ENCODE measurements around the gene CRISPLD2.
"Not testable (repeated sequence)": the region's sequence is repeated elsewhere in the genome, so short reads cannot be mapped to it uniquely, and the experiment has no call there.

Gene CRISPLD2

DNA sequence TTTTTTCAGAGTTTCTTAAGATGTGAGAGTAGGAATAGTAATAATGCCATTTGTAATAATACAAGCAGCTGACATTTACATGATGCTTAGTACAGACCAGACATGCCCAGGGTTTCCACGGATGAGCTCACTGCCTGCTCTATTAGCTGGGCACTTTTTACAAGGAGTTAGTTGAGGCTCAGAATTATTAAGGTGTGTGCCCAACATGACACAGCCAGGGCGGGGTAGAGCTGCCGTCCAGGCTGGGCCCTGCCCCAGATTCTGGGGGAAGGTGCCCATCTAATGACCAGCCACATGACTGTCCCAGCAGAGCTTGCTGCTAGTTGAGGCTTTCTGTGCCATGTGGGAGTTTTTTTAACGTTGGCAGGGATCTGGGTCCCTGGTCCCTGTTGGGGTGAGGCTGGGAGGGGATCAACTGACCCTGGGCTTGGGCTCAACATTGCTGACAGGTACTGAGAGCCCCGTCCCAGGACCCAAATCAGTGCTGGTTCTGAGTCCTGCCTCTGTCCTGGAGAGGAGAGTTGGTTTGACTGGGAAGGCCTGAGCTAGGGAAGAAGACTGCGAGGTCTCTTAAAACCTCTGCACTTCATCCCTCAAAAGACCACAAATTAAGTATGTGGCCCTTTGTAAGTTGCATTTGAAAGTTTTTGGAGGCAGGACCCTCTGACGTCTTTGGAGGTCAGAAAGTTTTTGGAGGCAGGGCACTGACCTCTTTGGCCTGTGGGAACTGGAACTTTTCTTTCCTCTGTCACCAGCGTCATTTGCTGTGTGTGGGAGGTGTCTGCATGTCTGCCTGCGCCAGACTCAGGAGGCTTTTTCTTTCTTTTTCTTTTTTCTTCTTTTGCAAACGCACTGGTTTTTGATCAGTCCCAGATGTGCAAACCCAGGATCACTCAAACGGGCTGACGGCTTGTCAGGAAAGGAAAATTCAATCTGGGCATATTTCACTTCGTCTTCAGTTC, 2.2 kb downstream of the CRISPLD2 start:
- peaks cover 65% of the 10 kb centered on the region for H3K4me1 Mint-ChIP-seq (ENCODE audit: low read depth)
- intact Hi-C loops (cut with micrococcal nuclease) = no loop called here
- H3K27me3 Mint-ChIP-seq = peaks cover 20% of the 10 kb centered on the region
- no peaks in the 10 kb centered on the region for H3K9me3 Mint-ChIP-seq
- no peak overlapping the region for H3K4me3 Mint-ChIP-seq
- H3K36me3 Mint-ChIP-seq (ENCODE audit: low read depth) = no peaks in the 10 kb centered on the region
- no peak overlapping the region for H3K27ac Mint-ChIP-seq

DNA sequence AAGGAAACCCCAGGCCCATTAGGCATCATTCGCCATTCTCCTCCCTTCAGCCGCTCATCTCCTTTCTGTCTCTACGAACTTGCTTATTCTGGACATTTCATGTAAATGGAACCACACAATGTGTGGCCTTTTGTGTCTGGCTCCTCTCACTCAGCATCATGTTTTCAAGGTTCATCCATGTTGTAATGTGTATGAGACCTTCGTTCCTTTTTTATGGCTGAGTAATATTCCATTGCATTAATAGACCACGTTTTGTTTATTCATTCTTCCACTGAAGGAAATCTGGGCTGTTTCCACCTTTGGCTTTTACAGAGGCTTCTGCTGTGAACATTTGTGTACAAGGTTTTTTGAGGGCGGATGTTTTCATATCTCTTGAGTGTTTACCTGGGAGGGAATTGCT, 3.2 kb downstream of the CRISPLD2 start:
- no peaks in the 10 kb centered on the region for H3K9me3 Mint-ChIP-seq
- H3K36me3 Mint-ChIP-seq (ENCODE audit: low read depth) = no peaks in the 10 kb centered on the region
- intact Hi-C loops (cut with micrococcal nuclease) = no loop called here
- H3K4me1 Mint-ChIP-seq (ENCODE audit: low read depth) = peaks cover 74% of the 10 kb centered on the region
- H3K4me3 Mint-ChIP-seq = no peak overlapping the region
- no peak overlapping the region for H3K27ac Mint-ChIP-seq
- H3K27me3 Mint-ChIP-seq = peaks cover 20% of the 10 kb centered on the region

GRCh38 chr16:84823484-84823883, 3.7 kb downstream of the CRISPLD2 start:
- H3K36me3 Mint-ChIP-seq (ENCODE audit: low read depth) = no peaks in the 10 kb centered on the region
- intact Hi-C loops (cut with micrococcal nuclease) = no loop called here
- peaks cover 20% of the 10 kb centered on the region for H3K27me3 Mint-ChIP-seq
- no peaks in the 10 kb centered on the region for H3K9me3 Mint-ChIP-seq
- H3K4me3 Mint-ChIP-seq = no peak overlapping the region
- H3K27ac Mint-ChIP-seq = no peak overlapping the region
- H3K4me1 Mint-ChIP-seq (ENCODE audit: low read depth) = peaks cover 77% of the 10 kb centered on the region

- Mint-ChIP-seq H3K27ac (no peak overlapping the region), H3K4me1 (ENCODE audit: low read depth) (peaks cover 78% of the 10 kb centered on the region), H3K4me3 (no peak overlapping the region), H3K36me3 (ENCODE audit: low read depth) (no peaks in the 10 kb centered on the region), H3K9me3 (no peaks in the 10 kb centered on the region), H3K27me3 (peaks cover 17% of the 10 kb centered on the region)
- intact Hi-C loops (cut with micrococcal nuclease) = no loop called here
These were observed 4.1 kb downstream of the CRISPLD2 start for GRCh38 chr16:84823926-84824325.

GRCh38 chr16:84825896-84826557, 6.2 kb downstream of the CRISPLD2 start:
- Mint-ChIP-seq H3K9me3 (no peaks in the 10 kb centered on the region), H3K4me3 (no peak overlapping the region), H3K27ac (no peak overlapping the region), H3K4me1 (ENCODE audit: low read depth) (peaks cover 65% of the 10 kb centered on the region), H3K27me3 (peaks cover 2% of the 10 kb centered on the region), H3K36me3 (ENCODE audit: low read depth) (no peaks in the 10 kb centered on the region)
- intact Hi-C loops (cut with micrococcal nuclease) = loop anchor here (5.0 kb wide), 1 partner anchor 34 kb away; no protein-coding TSS in a partner anchor

- no peaks in the 10 kb centered on the region for H3K9me3 Mint-ChIP-seq
- H3K36me3 Mint-ChIP-seq (ENCODE audit: low read depth) = no peaks in the 10 kb centered on the region
- peaks cover 60% of the 10 kb centered on the region for H3K4me1 Mint-ChIP-seq (ENCODE audit: low read depth)
- peaks cover 2% of the 10 kb centered on the region for H3K27me3 Mint-ChIP-seq
- no peak overlapping the region for H3K4me3 Mint-ChIP-seq
- no peak overlapping the region for H3K27ac Mint-ChIP-seq
- intact Hi-C loops (cut with micrococcal nuclease) = loop anchor here (5.0 kb wide), 1 partner anchor 34 kb away; no protein-coding TSS in a partner anchor
These were observed 6.8 kb downstream of the CRISPLD2 start for GRCh38 chr16:84826558-84826941.

DNA sequence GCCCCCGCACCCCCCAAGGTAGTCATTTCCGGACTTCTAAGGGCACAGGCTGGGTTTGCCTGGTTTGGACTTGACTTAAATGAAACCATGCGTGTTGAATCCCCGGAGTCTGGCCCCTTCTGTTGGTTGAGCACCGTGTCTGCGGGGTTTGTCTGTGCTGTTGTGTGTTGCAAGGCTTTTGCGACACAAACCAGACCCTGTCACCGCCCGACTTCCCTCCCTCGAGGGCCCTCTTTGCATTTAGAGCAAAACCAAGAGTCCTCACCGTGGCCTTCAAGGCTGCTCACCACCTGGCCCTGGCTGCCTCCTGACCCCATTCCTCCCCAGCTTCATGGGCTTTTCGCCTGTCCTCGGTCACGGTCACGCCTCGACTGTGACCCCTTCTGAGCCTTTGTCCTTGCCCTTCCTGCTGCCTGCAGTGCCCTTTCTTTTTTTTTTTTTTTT, 7.4 kb downstream of the CRISPLD2 start:
- Mint-ChIP-seq H3K4me1 (ENCODE audit: low read depth) (peaks cover 55% of the 10 kb centered on the region), H3K36me3 (ENCODE audit: low read depth) (peaks cover 3% of the 10 kb centered on the region), H3K27ac (peak overlapping the region; percentile 64), H3K9me3 (no peaks in the 10 kb centered on the region), H3K27me3 (peaks cover 3% of the 10 kb centered on the region), H3K4me3 (no peak overlapping the region)
- intact Hi-C loops (cut with micrococcal nuclease) = loop anchor here (5.0 kb wide), 1 partner anchor 35 kb away; no protein-coding TSS in a partner anchor

DNA sequence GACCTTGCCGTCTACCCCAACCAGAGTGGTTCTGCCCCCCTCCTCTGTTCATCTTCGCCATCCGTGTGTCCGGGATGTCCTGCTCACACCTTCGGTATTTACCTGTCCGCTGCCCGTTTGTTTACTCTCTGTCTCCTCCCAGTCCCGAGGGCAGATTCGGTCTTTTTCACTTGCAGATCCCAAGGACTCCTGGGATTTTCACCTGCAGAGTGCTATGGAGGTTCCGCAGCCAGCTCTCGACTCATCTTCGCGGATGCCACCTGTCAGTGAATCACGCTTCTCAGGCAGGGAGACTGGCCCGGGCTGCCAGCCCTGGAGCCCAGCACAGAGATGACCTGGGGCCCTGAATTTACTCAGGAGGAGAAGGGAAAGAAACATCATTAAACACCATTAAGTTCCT, 8.1 kb downstream of the CRISPLD2 start:
- Mint-ChIP-seq H3K9me3 (no peaks in the 10 kb centered on the region), H3K4me3 (no peak overlapping the region), H3K27ac (peak overlapping the region; percentile 64), H3K36me3 (ENCODE audit: low read depth) (peaks cover 6% of the 10 kb centered on the region), H3K27me3 (peaks cover 7% of the 10 kb centered on the region), H3K4me1 (ENCODE audit: low read depth) (peaks cover 53% of the 10 kb centered on the region)
- intact Hi-C loops (cut with micrococcal nuclease) = loop anchor here (5.0 kb wide), 1 partner anchor 36 kb away; no protein-coding TSS in a partner anchor

- Mint-ChIP-seq H3K9me3 (no peaks in the 10 kb centered on the region), H3K36me3 (ENCODE audit: low read depth) (peaks cover 6% of the 10 kb centered on the region), H3K27ac (peak overlapping the region; percentile 64), H3K4me3 (no peak overlapping the region), H3K4me1 (ENCODE audit: low read depth) (peaks cover 49% of the 10 kb centered on the region), H3K27me3 (peaks cover 7% of the 10 kb centered on the region)
- intact Hi-C loops (cut with micrococcal nuclease) = loop anchor here (5.0 kb wide), 1 partner anchor 36 kb away; no protein-coding TSS in a partner anchor
These were observed 8.5 kb downstream of the CRISPLD2 start for GRCh38 chr16:84828322-84828721.

- no peak overlapping the region for H3K27ac Mint-ChIP-seq
- H3K27me3 Mint-ChIP-seq = peaks cover 5% of the 10 kb centered on the region
- no peaks in the 10 kb centered on the region for H3K9me3 Mint-ChIP-seq
- H3K4me1 Mint-ChIP-seq (ENCODE audit: low read depth) = peaks cover 39% of the 10 kb centered on the region
- intact Hi-C loops (cut with micrococcal nuclease) = loop anchor here (5.0 kb wide), 1 partner anchor 37 kb away; no protein-coding TSS in a partner anchor
- H3K4me3 Mint-ChIP-seq = no peak overlapping the region
- peaks cover 6% of the 10 kb centered on the region for H3K36me3 Mint-ChIP-seq (ENCODE audit: low read depth)
These were observed 9.6 kb downstream of the CRISPLD2 start for GRCh38 chr16:84829168-84829965.

DNA sequence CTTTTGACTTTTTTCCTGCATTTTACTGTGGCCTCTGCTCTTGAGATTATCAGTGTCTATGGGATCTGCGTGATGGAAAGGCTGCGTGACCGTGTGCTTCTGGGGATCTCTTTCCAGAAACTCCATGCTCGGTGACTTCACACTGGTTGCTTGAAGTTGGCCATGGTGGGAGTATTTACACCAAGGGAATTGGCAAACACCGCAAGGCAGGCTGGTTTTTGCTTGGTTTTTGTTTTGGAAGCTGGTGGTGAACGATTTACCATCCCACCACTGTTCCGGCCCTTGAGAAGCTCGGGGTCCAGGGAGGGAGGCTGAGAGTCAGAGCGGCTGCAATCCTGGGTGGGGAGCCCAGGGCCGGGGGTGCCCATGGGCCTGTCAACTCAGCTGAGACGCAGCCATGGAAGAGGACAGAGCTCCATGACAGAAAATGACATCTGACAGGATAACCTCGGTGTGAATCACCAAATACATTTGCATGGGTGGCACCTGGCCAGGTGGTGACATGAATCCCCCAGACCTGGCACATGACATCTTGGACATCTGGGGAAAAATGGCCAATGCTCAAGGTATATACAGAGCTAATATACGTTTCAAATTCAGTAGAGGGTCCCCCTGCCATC, 11.1 kb downstream of the CRISPLD2 start:
- no peak overlapping the region for H3K27ac Mint-ChIP-seq

DNA sequence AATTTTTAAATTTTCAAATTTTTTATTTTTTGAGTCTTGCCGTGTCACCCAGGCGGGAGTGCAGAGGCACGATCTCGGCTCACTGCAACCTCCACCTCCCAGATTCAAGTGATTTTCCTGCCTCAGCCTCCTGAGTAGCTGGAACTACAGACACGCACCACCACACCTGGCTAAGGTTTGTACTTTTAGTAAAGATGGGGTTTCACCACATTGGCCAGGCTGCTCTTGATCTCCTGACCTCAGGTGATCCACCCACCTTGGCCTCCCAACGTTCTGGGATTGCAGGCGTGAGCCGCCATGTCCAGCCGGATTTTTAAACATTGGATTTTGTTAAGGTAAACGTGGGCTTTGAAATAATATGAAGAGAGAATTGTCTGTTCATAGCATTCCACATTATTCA, 11.9 kb downstream of the CRISPLD2 start:
- H3K36me3 Mint-ChIP-seq (ENCODE audit: low read depth); H3K9me3 Mint-ChIP-seq; H3K27ac Mint-ChIP-seq; H3K27me3 Mint-ChIP-seq; H3K4me3 Mint-ChIP-seq; intact Hi-C loops (cut with micrococcal nuclease): not testable (repeated sequence)
- peaks cover 28% of the 10 kb centered on the region for H3K4me1 Mint-ChIP-seq (ENCODE audit: low read depth)

More for the DNA sequence above, 11.1 kb downstream of the CRISPLD2 start:
- peaks cover 28% of the 10 kb centered on the region for H3K4me1 Mint-ChIP-seq (ENCODE audit: low read depth)
- no peaks in the 10 kb centered on the region for H3K9me3 Mint-ChIP-seq
- peaks cover 6% of the 10 kb centered on the region for H3K36me3 Mint-ChIP-seq (ENCODE audit: low read depth)
- peaks cover 5% of the 10 kb centered on the region for H3K27me3 Mint-ChIP-seq
- intact Hi-C loops (cut with micrococcal nuclease) = no loop called here
- H3K4me3 Mint-ChIP-seq = no peak overlapping the region

- Mint-ChIP-seq H3K9me3 (no peaks in the 10 kb centered on the region), H3K27ac (no peak overlapping the region), H3K27me3 (peaks cover 8% of the 10 kb centered on the region), H3K4me1 (ENCODE audit: low read depth) (peaks cover 22% of the 10 kb centered on the region), H3K36me3 (ENCODE audit: low read depth) (peaks cover 6% of the 10 kb centered on the region), H3K4me3 (no peak overlapping the region)
- intact Hi-C loops (cut with micrococcal nuclease) = no loop called here
These were observed 12.8 kb downstream of the CRISPLD2 start for GRCh38 chr16:84832488-84833143.

Data from dendritic cell treated with granulocyte-macrophage colony-stimulating factor and Interleukin-4, amounts not matched to agents 40 ng/mL and 50 ng/mL, for 4 days (primary cell).